ENCODE results near the gene DVL2. TPM values are rescaled to one million over a fixed set of nuclear protein-coding genes. Genes with fewer than 3 reads are reported as not detected.
"Not testable (repeated sequence)": the region's sequence is repeated elsewhere in the genome, so short reads cannot be mapped to it uniquely, and the experiment has no call there.

The DVL2 gene
- total RNA-seq, 4 donors from 2014 or later = 5.1 to 83.2 (median 53.5) TPM

DNA sequence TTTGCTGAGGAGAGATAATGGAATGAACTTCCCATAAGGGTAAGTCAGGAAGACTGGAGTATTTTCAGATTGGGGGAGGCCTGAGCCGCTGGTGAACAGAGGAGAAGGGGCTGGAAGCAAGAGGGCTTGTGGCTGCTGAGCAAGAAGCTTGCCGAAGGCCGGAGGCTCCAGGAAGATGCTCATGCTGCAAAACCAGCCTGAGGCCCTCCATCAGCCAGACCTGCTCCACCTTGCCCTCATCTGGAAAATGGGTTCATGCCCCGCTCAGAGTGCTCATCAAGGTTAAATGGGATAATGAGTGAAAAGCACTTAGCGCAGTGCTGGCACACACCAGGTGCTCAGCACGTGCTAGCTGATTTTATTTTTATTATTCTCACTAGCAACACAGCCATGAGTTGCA is 49.7 kb downstream of the DVL2 start:
- no peak overlapping the region for H3K27ac ChIP-seq
- DNase-seq = no peak
- no peaks in the 10 kb centered on the region for H3K36me3 ChIP-seq
- TF ChIP-seq, protein P1, sequence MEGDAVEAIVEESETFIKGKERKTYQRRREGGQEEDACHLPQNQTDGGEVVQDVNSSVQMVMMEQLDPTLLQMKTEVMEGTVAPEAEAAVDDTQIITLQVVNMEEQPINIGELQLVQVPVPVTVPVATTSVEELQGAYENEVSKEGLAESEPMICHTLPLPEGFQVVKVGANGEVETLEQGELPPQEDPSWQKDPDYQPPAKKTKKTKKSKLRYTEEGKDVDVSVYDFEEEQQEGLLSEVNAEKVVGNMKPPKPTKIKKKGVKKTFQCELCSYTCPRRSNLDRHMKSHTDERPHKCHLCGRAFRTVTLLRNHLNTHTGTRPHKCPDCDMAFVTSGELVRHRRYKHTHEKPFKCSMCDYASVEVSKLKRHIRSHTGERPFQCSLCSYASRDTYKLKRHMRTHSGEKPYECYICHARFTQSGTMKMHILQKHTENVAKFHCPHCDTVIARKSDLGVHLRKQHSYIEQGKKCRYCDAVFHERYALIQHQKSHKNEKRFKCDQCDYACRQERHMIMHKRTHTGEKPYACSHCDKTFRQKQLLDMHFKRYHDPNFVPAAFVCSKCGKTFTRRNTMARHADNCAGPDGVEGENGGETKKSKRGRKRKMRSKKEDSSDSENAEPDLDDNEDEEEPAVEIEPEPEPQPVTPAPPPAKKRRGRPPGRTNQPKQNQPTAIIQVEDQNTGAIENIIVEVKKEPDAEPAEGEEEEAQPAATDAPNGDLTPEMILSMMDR (IDR thresholded peaks at IDR 0.05) = no peak
- no peak for TF ChIP-seq POLR2A (IDR thresholded peaks at IDR 0.05)
- H3K4me3 ChIP-seq = no peak overlapping the region
- intact Hi-C loops (cut with DNase I; ENCODE audit: low total_unique reads) = no loop called here
- no peaks in the 10 kb centered on the region for H3K9me3 ChIP-seq
- no peaks in the 10 kb centered on the region for H3K4me1 ChIP-seq
- H3K27me3 ChIP-seq = no peaks in the 10 kb centered on the region

DNA sequence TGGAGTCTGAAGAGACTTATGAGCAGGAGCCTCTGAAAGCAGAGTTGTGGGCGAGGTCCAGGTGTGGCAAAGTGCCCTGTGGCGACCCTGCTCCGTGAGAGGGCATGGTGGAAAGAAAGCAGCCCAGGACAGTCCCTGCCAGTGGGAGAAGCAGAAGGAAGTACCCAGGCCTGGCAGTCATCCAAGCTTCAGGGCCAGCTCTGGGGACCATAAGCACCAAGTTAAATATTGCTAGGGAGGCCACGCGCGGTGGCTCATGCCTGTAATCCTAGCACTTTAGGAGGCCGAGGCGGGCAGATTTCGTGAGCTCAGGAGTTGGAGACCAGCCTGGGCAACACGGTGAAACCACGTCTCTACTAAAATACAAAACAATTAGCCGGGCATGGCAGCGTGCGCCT is 50.2 kb downstream of the DVL2 start:
- H3K9me3 ChIP-seq = no peaks in the 10 kb centered on the region
- intact Hi-C loops (cut with DNase I; ENCODE audit: low total_unique reads) = no loop called here
- no peak overlapping the region for H3K27ac ChIP-seq
- H3K4me1 ChIP-seq = no peaks in the 10 kb centered on the region
- no peak for DNase-seq
- H3K36me3 ChIP-seq = no peaks in the 10 kb centered on the region
- H3K4me3 ChIP-seq = no peak overlapping the region
- no peaks in the 10 kb centered on the region for H3K27me3 ChIP-seq
- no peak for TF ChIP-seq POLR2A (IDR thresholded peaks at IDR 0.05)
- TF ChIP-seq, protein P1 (IDR thresholded peaks at IDR 0.05) = no peak

DNA sequence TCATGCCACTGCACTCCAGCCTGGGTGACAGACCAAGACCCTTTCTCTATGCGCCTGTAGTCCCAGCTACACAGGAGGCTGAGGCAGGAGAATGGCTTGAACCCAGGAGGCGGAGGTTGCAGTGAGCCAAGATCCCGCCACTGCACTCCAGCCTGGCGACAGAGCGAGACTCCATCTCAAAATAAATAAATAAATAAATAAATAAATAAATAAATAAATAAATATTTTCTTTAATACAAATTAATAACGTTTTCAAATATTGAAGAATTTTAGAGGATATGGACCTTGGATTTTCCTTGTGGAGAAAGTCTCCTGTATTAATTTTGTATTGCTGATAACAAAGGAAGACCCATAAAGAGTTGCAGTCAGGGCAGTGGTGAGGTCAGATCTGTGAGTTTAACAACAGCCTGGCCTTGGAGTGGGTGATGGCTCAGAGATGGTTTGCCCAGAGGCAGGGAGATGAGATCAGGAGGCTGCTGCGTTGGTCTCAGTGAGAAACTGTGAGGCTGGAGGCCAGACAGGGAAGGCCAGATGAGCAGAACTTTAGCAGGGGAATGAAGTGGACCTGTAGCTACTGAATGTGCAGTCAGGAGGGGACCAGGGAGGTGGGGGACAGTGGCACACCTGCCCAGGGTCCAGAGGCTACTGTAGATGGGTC is 50.8 kb downstream of the DVL2 start:
- DNase-seq = no peak
- Histone ChIP-seq H3K4me3 (no peak overlapping the region), H3K9me3 (no peaks in the 10 kb centered on the region), H3K4me1 (no peaks in the 10 kb centered on the region), H3K36me3 (no peaks in the 10 kb centered on the region), H3K27ac (no peak overlapping the region), H3K27me3 (no peaks in the 10 kb centered on the region)
- intact Hi-C loops (cut with DNase I; ENCODE audit: low total_unique reads) = no loop called here
- no peak for TF ChIP-seq POLR2A (IDR thresholded peaks at IDR 0.05)
- TF ChIP-seq, protein P1 (IDR thresholded peaks at IDR 0.05) = no peak

DNA sequence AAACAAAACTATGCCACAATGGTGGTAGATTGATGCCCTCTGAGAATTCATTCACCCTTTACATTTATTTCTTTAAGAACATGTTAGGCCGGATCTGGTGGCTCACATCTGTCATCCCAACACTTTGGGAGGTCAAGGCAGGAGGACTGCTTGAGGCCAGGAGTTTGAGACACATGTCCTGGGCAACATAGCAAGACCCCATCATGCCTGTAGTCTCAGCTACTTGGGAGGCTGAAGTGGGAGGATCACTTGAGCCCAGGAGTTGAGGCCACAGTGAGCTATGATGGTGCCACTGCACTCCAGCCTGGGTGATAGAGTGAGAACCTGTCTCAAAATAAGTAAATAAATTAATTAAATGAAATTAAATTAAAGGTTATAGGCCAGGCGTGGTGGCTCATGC is 52.2 kb downstream of the DVL2 start:
- H3K36me3 ChIP-seq; H3K9me3 ChIP-seq; H3K27ac ChIP-seq; intact Hi-C loops (cut with DNase I; ENCODE audit: low total_unique reads); H3K4me1 ChIP-seq; H3K4me3 ChIP-seq; DNase-seq; H3K27me3 ChIP-seq: not testable (repeated sequence)

DNA sequence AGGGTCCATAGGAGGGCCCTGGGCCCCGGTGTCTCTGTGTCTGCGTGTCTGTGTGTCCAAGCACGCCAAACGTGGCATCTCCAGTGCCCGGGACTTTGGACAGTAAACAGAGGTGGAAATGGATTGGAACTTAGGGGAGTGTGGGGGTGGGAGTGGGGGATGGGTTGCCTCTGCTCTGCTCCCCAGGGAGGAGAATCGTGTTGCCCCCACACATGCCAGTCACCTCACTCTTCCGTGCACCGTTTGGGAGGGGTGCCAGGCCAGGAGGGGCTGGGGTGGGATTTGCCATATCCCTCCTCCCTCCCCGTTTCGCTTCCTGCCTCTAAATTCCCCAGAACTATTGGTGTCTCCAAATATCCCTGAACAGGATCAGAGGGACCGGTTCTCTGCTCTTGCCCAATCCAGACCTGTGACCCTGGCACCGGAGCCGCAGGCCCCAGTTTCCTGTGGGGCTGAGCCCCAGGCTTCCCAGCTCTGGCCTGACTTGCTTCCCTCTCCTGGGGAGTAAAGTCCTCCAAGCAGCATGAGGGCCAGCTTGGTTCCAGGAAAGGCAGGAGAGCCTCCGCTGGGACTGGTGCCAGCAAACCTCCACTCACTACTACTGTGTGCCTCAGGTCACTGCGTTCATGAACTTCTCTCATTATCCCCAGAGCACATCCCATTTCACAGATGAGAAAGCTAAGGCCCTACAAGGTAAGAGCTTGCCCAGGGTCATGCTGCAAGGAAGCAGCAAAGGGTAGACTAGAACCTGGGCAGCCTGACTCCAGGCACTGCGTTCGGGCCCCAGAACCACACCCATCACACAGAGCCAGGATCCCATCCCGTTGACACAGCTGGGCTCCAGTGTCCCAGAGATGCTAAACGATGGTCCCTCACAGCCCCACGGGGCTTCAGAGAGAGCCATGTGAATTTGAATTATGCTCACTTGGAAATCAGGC is 54.7 kb downstream of the DVL2 start, which contains the start of gene ASGR1:
TSS of gene ASGR1 (minus strand) at position 54 of the 938 bp plus-strand sequence. CDS start 807 bp downstream, outside the sequence.
- H3K36me3 ChIP-seq = no peaks in the 10 kb centered on the region
- TF ChIP-seq, protein P1 (IDR thresholded peaks at IDR 0.05) = no peak
- no peak for TF ChIP-seq POLR2A (IDR thresholded peaks at IDR 0.05)
- H3K27ac ChIP-seq = no peak within 1 kb of the TSS
- H3K4me1 ChIP-seq = no peaks in the 10 kb centered on the region
- no peak for DNase-seq
- intact Hi-C loops (cut with DNase I; ENCODE audit: low total_unique reads) = no loop called here
- H3K9me3 ChIP-seq = no peaks in the 10 kb centered on the region
- H3K4me3 ChIP-seq = no peak within 1 kb of the TSS
- no peaks in the 10 kb centered on the region for H3K27me3 ChIP-seq
